Measurements from ENCODE around the gene UMPS.

DNA sequence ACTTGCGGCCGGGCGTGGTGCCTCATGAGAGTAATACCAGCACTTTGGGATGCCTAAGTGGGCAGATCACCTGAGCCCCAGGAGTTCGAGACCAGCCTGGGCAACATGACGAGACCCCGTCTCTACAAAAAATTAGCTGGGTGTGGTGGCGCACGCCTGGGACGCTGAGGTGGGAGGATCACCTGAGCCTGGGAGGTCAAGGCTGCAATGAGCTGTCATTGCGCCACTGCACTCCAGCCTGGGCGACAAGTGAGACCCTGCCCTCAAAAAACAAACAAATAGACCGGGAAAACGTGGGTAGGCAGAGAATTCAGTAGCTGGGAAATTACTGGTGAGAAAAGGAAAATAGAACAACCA is 667 bp downstream of the UMPS start:
- TF ChIP-seq, protein P1, sequence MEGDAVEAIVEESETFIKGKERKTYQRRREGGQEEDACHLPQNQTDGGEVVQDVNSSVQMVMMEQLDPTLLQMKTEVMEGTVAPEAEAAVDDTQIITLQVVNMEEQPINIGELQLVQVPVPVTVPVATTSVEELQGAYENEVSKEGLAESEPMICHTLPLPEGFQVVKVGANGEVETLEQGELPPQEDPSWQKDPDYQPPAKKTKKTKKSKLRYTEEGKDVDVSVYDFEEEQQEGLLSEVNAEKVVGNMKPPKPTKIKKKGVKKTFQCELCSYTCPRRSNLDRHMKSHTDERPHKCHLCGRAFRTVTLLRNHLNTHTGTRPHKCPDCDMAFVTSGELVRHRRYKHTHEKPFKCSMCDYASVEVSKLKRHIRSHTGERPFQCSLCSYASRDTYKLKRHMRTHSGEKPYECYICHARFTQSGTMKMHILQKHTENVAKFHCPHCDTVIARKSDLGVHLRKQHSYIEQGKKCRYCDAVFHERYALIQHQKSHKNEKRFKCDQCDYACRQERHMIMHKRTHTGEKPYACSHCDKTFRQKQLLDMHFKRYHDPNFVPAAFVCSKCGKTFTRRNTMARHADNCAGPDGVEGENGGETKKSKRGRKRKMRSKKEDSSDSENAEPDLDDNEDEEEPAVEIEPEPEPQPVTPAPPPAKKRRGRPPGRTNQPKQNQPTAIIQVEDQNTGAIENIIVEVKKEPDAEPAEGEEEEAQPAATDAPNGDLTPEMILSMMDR (IDR thresholded peaks at IDR 0.05): no peak
- TF ChIP-seq, protein P2, sequence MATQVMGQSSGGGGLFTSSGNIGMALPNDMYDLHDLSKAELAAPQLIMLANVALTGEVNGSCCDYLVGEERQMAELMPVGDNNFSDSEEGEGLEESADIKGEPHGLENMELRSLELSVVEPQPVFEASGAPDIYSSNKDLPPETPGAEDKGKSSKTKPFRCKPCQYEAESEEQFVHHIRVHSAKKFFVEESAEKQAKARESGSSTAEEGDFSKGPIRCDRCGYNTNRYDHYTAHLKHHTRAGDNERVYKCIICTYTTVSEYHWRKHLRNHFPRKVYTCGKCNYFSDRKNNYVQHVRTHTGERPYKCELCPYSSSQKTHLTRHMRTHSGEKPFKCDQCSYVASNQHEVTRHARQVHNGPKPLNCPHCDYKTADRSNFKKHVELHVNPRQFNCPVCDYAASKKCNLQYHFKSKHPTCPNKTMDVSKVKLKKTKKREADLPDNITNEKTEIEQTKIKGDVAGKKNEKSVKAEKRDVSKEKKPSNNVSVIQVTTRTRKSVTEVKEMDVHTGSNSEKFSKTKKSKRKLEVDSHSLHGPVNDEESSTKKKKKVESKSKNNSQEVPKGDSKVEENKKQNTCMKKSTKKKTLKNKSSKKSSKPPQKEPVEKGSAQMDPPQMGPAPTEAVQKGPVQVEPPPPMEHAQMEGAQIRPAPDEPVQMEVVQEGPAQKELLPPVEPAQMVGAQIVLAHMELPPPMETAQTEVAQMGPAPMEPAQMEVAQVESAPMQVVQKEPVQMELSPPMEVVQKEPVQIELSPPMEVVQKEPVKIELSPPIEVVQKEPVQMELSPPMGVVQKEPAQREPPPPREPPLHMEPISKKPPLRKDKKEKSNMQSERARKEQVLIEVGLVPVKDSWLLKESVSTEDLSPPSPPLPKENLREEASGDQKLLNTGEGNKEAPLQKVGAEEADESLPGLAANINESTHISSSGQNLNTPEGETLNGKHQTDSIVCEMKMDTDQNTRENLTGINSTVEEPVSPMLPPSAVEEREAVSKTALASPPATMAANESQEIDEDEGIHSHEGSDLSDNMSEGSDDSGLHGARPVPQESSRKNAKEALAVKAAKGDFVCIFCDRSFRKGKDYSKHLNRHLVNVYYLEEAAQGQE (IDR thresholded peaks at IDR 0.05; ENCODE audit: low read depth, low read length): no peak
- TF ChIP-seq JUND (IDR thresholded peaks at IDR 0.05) (no peak), RFX5 (IDR thresholded peaks at IDR 0.05; ENCODE audit: low read length) (no peak), FOXM1 (IDR thresholded peaks at IDR 0.05; ENCODE audit: low read depth) (no peak)
- TF ChIP-seq, protein P3, sequence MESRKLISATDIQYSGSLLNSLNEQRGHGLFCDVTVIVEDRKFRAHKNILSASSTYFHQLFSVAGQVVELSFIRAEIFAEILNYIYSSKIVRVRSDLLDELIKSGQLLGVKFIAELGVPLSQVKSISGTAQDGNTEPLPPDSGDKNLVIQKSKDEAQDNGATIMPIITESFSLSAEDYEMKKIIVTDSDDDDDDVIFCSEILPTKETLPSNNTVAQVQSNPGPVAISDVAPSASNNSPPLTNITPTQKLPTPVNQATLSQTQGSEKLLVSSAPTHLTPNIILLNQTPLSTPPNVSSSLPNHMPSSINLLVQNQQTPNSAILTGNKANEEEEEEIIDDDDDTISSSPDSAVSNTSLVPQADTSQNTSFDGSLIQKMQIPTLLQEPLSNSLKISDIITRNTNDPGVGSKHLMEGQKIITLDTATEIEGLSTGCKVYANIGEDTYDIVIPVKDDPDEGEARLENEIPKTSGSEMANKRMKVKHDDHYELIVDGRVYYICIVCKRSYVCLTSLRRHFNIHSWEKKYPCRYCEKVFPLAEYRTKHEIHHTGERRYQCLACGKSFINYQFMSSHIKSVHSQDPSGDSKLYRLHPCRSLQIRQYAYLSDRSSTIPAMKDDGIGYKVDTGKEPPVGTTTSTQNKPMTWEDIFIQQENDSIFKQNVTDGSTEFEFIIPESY (IDR thresholded peaks at IDR 0.05; ENCODE audit: borderline replicate concordance, low read depth): no peak
- TF ChIP-seq, protein P4, sequence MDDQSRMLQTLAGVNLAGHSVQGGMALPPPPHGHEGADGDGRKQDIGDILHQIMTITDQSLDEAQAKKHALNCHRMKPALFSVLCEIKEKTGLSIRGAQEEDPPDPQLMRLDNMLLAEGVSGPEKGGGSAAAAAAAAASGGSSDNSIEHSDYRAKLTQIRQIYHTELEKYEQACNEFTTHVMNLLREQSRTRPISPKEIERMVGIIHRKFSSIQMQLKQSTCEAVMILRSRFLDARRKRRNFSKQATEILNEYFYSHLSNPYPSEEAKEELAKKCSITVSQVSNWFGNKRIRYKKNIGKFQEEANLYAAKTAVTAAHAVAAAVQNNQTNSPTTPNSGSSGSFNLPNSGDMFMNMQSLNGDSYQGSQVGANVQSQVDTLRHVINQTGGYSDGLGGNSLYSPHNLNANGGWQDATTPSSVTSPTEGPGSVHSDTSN (IDR thresholded peaks at IDR 0.05): no peak
